Astrocyte of the hippocampus (primary cell): ENCODE data around the gene STX11.
"Not testable (repeated sequence)": the region's sequence is repeated elsewhere in the genome, so short reads cannot be mapped to it uniquely, and the experiment has no call there.

Experiments
- DNase-seq: peaks from one replicate; pipeline ENCODE4 v3.0.0; 2011; ENCODE audit warnings: low read depth, low spot score

The STX11 gene

DNA sequence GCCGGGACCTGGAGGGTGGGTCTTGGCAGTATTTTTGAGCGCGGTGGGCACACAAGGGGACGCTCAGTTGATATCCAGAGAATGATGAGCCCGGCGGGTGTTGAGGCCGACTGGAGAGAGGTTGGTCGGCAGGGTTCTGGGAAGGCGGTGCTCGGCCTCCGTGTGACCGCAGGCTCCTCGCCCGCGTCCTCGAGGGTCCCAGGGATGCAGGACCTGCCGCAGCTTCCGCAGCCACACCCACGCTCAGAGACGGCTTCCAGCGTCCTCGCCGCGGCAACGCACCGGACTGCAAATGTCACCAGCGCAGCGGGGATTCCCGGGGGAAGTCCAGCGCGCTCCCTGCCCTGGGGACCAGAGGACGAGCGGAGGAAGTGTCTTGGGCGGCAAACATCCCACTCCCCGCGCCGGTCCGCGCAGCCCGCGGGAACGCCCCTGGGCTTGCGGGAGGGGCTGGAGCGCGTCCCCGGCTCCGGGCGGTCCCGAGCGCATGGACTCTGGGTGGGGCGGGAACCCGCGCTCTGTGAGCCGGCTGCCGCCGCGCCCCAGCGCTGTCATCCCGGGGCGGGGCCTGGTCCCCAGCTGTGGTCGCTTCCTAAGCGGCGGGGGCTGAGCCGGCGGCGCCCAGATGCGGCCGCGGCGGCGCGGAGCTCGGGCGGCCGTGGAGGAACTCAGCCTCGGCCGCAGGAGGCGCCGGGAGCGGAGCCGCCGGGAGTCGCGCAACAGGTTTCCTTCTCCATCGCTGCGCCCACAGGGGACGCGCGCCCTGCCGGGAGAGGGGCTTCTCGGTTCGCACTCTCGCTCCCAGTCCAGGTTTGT lies at the start of gene STX11:
TSS of gene STX11 (plus strand) at position 624 of the 816 bp plus-strand sequence. CDS start 36,111 bp downstream, outside the sequence.
- DNase-seq: peak; percentile 68

DNA sequence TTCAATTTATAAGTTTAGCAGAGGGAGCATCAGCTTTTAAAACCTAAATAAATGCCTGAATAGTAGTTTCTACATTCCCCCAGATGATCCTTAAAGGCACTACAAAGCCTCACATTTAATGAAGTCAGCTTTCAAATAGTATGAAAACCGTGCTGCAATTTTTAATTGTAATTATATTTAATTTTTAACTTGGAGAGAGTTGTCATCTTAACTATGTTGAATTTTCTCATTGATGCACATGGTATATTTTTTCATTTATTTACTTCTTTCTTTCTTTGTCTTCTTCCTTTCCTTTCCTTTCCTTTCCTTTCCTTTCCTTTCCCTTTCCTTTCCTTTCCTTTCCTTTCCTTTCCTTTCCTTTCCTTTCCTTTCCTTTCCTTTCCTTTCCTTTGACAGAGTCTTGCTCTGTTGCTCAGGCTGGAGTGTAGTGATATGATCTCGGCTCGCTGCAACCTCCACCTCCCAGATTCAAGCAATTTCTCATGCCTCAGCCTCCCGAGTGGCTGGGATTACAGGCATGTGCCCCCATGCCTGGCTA lies 47.2 kb upstream of the STX11 start:
- DNase-seq: no peak

DNA sequence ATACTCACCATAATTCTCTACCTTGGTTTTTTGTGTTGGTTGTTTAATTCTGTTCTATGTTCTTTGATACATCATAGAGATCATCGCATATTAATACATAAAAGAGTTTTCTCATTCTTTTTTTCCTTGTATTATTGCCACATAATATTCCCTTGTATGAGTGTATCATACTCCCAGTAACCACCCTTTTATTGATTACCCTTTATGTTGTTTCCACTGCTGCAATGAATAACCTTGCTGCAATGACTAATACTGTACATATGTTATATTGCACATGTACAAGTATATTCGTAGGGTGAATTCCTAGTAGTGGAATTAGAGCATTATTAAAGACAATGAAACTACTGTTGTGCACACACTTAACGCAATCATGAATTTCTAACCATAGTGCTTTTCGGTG lies 45.8 kb upstream of the STX11 start:
- DNase-seq: no peak

DNA sequence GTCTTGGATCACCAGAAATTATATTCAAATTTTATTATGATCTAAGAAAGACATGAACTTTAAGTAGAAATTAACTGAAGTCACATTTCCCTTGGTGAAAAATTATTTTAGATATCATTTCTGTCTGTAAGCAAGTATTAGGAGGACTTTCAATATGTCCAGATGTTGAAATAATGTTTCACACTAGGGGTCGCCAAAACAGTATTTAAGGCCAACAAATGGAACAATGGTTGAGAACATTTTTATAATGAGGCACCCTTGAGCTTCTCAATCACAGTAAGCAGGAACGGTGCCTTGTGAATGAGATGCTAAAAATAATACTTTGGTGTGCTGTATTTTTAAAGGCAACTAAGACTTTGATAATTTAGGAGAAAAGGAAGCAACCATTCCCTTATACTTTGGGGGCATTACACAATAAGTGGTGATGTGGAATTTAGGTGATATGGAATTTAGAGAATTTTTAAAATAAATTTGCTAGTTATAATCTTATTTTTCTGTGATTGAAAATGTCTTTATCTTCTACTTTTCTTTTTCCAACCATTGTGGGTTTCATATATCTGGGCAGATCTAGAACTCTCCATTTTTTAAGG lies 45.3 kb upstream of the STX11 start:
- DNase-seq: peak; percentile 82

DNA sequence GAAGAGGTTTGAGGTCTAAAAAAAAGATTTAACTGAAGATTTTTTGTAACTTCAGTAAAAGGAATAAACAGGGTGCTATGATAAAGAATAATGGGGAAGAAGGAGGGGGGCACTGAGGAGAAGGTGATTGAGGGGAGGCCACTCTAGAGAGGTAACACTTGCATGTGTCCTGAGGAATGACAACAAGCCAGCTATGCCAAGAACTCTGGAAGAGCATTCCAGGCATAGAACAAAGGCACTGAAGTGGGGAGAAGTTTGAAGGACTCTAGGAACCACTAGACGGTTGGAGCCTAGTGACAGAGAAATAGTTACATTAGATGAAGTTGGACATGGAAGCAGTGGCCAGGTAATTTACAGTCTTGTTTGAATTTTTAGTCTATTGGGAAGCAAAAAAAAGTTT lies 44.1 kb upstream of the STX11 start:
- peak; percentile 27 for DNase-seq

DNA sequence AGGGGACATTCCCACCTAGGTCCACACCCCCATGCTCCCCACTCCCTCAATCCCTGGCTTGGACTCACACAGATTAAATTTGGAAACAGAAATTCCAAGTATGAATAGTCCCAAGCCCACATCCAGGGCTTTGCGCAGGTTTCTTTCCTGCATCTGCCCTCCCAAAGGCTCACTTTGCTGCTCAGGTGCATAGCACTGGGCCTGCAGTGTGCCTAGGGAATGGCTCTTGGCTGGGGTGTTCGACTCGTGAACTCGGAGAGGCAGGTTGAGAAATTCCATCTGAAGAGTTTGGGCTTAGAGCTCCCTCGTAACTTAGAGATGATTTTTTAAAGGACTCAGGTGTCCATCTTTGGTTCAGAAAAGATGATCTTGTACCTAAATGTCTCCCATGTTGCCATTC lies 40.1 kb upstream of the STX11 start:
- no peak for DNase-seq

DNA sequence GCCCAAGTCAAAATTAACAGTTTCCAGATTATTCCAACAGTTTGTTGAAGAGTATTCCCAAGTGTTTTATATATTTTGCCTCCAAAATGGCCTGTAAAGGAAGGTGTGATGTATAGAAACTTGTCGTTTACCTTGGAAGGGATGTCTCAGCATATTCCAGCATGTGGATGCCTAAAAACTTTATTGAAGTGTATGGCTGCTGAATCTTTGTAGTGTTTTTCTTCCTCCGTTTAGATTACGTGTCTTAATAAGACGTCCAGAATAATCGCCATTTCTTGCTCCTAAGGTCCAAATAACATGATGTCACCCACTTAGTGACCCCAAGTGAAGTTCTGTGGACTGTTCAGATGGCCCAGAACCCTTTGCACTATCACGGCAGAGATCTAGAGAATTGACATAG lies 37.0 kb upstream of the STX11 start:
- no peak for DNase-seq

DNA sequence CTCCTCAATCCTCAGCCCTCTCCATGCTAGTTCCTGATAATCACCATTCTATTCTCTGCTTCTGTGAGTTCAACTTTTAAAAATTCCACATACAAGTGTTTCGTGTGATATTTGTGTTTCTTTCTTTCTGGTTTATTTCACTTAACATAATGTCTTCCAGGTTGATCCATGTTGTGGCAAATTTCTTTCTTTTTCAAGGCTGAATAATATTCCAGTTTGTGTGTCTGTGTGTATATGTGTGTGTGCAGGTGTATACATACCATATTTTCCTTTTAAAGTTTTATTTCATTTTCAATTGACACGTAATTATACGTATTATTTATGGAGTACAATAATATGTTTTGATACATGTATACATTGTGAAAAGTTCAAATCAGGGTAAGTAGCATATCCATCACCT lies 35.1 kb upstream of the STX11 start:
- DNase-seq: no peak

DNA sequence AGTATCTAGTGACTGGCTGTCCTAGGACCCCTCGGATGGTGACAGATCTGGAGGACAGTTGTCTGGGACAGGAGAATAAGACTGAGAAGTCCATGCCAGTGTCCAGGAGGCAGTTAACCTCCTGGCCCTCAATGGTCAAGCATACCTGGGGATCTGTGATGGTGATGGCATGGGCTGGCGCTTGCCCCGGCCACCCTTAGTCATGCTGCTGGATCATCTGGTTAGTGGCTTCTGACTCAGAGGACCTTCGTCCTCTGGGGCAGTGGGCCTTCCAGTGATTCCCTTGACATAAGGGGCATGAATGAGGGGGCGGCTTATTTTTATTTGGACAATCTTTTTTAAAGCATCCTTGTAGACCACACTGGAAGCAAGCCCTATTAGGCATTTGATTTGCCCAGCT lies 30.9 kb upstream of the STX11 start:
- DNase-seq: no peak

DNA sequence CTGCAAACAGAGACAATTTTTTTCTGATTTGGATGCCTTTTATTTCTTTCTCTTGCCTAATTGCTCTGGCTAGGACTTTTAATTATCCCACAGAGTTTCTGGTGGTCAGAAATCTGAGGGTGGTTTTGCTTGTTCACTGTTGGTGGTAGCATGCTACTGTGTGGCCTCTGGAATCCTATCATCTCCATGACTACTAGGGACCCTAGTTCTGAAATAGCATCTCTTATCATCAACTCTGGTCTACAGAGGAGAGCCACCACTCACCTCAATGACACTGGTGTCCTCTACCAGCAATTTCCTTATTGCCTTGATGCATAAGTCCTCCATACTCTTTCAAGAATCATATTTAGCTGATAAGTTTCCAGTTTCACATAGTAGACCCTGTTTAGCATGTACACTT lies 27.5 kb upstream of the STX11 start:
- DNase-seq: no peak

DNA sequence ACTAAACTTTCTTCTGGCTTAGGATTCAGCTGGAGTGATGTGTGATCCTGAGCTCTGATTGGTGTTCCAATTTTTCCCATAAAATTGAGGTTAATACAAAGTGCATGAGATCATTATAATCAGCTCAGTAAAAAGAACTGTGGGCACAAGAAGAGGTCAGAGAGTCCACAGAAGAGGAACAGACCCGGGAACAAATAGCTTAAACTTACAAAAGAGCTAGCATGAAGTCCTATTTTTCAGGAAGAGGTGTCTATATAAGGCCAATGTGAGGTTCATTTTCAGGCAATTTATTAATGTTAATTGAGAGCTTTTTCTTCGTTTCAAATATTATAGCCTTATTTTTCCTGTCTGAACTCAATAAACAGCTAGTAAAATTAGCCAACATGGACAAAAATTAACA lies 26.9 kb upstream of the STX11 start:
- DNase-seq: no peak

DNA sequence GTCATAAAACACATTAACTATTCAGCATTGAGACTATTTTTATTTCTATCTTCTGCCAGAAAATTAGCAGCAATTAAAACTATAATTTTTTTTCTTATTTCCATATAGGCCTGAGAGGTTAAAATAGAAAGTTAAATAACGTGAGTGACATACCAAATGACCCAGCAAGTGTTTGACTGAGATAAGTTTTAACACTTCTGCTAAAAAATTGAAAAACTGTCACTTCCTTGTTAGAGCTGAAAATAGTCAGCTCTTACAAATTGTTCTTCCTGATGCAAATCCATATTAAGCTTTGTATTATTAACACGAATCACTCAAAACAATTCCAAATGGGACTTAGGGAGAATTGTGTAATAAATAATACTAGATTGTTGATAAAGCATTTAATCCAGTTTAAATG lies 26.5 kb upstream of the STX11 start:
- no peak for DNase-seq

DNA sequence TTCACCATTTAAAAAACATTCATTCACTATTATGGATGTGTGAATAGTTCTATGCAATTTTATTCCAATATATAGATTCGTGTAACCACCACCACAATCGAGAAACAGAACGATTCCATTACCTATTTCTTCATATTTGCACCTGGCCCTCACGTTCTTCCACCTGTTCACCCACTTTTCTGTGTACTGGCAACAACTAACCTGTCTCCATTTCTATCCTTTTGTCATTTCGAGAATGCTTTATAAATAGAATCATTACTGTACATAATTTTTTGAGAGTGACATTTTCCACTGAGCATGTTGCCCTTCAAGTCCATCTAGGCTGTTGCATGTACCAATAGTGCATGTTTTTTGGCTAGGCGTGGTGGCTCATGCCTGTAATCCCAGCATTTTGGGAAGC lies 23.2 kb upstream of the STX11 start:
- no peak for DNase-seq

DNA sequence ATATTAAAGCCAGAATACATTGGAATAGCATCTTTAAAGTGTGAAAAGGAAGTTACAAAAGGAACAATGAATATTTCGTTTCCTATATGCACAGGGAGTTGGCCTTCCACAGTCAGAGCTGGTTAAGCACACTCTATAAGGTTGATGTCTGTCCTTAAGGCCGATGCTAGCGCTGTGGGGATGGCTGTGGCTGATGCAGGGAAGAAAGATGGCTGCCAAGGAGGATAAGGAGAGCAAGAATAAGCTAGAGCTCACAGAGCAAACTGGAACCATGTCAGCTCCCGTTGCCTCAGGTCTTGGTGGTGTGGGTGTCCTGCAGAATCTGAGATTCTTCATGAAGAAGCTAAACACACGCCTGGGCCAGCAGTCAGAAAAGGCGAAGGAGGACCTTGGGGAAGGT lies 20.8 kb upstream of the STX11 start:
- DNase-seq: no peak

DNA sequence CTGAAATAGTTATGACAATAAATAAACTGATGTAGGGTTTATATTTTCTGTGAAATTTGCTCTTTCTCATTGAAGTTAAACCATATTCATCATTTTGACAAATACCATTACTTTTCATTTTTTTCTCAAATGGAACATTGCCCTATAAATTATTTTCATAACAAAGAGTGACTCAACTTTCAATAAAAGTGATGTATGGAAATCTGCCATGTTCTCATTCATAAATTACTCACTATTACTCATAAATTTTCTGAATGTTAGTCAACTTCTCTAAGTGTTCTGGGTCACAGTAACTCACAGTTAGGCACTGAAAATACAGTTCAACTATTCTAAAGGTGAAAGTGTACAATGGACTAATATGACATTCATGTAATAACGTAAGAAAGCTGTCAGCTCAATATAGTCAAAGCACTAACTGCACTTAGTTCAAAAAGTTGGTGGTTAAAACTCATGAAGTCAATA lies 19.0 kb upstream of the STX11 start:
- DNase-seq: peak; percentile 2

DNA sequence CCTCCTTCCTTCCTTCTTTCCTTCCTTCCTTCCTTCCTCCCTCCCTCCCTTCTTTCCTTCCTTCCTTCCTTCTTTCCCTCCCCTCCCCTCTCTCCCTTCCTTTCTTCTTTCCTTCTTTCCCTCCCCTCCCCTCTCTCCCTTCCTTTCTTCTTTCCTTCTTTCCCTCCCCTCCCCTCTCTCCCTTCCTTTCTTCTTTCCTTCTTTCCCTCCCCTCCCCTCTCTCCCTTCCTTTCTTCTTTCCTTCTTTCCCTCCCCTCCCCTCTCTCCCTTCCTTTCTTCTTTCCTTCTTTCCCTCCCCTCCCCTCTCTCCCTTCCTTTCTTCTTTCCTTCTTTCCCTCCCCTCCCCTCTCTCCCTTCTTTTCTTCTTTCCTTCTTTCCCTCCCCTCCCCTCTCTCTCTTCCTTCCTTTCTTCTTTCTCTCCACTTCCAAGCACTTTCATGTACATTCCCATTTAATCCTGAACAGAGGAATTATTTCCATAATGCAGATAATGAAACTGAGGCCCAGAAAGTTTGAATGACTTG lies 18.1 kb upstream of the STX11 start:
- DNase-seq: not testable (repeated sequence)

DNA sequence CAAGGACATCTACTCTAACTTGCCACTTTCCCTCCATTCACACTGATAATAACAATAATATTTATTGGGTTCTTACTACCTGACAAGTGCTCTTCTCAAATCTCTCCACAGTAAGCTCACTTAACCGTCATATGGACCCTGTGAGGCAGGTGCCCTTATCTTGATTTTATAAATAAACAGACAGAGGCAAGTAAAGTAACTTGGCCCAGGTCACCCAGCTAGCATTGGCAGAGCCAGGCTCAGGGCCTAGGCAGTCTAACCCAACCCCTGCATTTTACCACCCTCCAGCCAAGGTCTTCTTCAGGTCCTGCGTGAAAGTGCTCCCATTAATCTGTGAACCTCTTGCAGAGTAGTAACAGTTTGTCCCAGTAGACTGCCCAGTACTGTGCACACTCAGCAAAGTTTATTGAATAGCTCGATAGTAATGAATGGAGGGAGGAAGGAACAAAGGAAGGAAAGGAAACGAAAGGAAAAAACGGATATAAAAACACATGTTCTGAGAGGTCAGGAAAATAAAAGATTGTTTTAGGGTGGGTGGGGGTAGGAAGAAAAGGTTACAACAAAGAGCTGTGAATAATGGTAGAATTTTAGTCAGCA lies 17.0 kb upstream of the STX11 start:
- no peak for DNase-seq

DNA sequence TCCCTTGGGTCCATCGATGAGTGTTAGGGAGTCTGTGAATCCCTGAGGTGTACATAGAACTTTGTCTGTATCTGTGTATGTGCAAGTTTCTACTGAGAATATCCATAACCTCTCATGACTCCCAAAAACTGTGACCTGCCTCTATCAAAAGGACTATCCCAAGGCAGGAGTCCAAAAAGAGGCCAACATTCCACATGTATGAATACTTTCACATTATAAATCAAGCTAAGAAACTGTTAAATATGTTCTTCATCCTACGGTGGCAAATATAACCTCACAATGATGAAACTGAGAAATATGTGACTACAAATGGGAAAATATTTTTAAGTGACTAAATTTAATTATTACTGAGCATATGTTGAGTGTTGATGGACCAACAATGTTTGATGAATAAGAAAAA lies 16.1 kb upstream of the STX11 start:
- DNase-seq: no peak

DNA sequence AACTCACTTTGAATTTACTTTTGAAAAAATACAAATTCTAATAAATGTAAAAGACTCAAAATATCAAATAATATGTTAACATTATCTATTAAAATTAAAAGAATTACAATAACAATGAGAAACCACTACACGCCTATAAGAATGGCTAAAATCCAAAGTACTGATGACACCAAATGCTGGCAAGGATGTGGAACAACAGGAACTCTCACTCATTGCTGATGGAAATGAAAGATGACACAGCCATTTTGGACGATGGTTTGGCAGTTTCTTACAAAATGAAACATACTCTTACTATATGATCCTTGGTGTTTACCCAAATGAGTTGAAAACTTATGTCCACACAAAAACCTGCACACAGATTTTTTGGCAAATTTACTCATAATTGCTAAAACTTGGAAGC lies 15.6 kb upstream of the STX11 start:
- no peak for DNase-seq

DNA sequence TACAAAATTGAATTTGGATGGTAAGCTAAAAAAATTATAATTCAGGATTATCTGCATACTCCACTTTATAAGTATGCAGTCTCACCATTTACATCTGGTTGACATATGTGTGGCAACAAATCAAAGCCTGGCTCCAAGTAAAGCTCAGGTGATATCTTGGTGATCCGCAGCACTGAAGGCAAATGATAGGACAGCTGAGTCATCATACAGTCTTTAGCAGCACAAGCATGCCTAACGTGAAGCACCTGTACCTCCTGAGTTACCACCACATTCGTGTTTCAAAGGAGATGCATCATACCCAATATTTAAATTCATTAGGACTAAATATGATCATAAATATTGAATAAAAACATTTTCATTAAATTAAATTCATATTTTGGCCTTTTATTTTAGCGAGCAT lies 11.8 kb upstream of the STX11 start:
- DNase-seq: no peak

DNA sequence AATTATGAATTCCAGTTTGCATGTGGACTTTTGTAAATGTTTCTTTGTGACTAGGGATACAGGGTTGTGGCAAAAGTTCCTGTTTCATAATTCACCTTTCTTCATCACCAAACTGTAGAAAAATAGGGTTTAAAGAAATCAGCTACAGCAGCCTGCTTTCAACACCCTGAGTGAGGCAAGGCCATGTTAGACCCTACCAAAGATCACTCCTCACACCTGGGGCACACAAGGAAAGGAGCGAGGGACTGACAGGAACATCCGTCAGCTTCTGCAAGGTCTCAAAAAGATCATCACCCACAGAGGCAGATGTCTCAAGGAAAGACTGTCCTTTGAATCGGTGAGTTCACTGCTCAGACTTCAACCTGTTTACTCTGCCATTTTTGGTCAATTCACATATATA lies 10.5 kb upstream of the STX11 start:
- DNase-seq: no peak

DNA sequence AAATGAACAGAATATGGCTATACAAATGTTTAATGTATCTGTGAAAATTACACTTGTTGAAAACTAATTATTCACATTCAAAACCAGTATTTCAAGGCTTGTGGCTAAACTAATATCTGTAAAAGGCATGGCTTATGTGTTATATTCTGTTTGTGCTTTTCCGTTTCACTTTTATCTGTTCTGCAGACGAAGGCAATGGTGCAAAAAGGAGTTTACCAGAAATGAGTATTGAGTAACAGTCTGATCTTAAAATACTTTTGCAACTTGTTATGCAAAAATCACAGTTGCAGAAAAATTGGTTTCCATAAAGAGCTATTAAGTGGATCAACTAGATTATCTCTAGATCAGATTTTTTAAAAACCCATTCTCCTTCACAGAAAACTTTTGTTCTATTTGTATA lies 9.4 kb upstream of the STX11 start:
- DNase-seq: no peak

DNA sequence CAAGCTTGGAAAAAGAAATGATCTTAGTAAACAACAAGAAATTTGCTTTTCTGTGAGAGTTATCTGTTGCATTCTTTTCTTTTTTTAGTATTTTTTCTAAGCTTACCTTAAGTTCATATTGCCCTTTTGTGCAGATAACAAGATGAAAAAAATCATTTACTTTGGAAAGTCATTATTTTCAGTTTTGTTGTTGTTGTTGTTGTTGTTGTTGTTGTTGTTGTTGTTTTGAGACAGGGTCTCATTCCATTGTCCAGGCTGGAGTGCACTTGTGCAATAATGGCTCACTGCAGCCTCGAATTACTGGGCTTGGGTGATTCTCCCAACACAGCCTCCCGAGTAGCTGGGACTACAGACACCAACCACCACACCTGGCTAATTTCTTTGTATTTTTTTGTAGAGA lies 8.8 kb upstream of the STX11 start:
- no peak for DNase-seq
